Heart left ventricle (tissue), 16 donors: ENCODE data around the gene LYPD4. TPM values are rescaled to one million over a fixed set of nuclear protein-coding genes. Genes with fewer than 3 reads are reported as not detected.

Experiments used
- ATAC-seq, 4 donors: fragments of 200-7000 bp; cut with Tn5 transposase; one replicate each; pipeline ENCODE4 v1.9.1; 2020 to 2022; ENCODE audit warnings: moderate library complexity in 4 of 4, mild to moderate bottlenecking in 3 of 4, moderate number of reproducible peaks in 1 of 4
- DNase-seq, 5 donors: peaks; one replicate each; pipeline ENCODE4 v3.0.0-alpha.2; 2020
- H3K27ac ChIP-seq, 12 donors: fragments of 200-600 bp; sonication (generic) in 4 of 12; one replicate each; pipeline versions ENCODE4 v1.5.0 to v1.8.0; 2016 to 2022; ENCODE audit warnings: mild to moderate bottlenecking in 2 of 12
- H3K27me3 ChIP-seq, 9 donors: fragments of 200-600 bp; sonication (generic) in 2 of 9; one replicate each; pipeline versions ENCODE4 v1.5.1 to v1.8.0; 2016 to 2022; ENCODE audit warnings: mild to moderate bottlenecking in 3 of 9
- H3K36me3 ChIP-seq, 9 donors: fragments of 200-600 bp; sonication (generic) in 2 of 9; one replicate each; pipeline versions ENCODE4 v1.5.0 to v1.8.0; 2018 to 2022; ENCODE audit warnings: mild to moderate bottlenecking in 2 of 9
- H3K4me1 ChIP-seq, 12 donors: fragments of 200-600 bp; sonication (generic) in 4 of 12; one replicate each; pipeline versions ENCODE4 v1.5.0 to v1.8.0; 2016 to 2022; ENCODE audit warnings: mild to moderate bottlenecking in 3 of 12
- H3K4me3 ChIP-seq, 12 donors: fragments of 200-600 bp; sonication (generic) in 4 of 12; one replicate each; pipeline versions ENCODE4 v1.5.0 to v1.8.0; 2017 to 2022; ENCODE audit warnings: mild to moderate bottlenecking in 9 of 12, moderate library complexity in 4 of 12
- H3K9me3 ChIP-seq, 12 donors: fragments of 200-600 bp; sonication (generic) in 4 of 12; one replicate each; pipeline versions ENCODE4 v1.5.0 to v1.8.0; 2016 to 2022; ENCODE audit warnings: mild to moderate bottlenecking in 1 of 12
- CTCF ChIP-seq, 12 donors: fragments of 200-600 bp; sonication (generic) in 4 of 12; IDR thresholded peaks; one replicate each; pipeline versions ENCODE4 v1.5.0 to v1.8.0; 2018 to 2022; ENCODE audit warnings: antibody characterized with exemption in 12 of 12, mild to moderate bottlenecking in 5 of 12
- POLR2A ChIP-seq, 2 donors: fragments of 450-650 bp; IDR thresholded peaks; one replicate each; pipeline ENCODE4 v1.6.1; 2017; ENCODE audit warnings: antibody characterized with exemption in 2 of 2, mild to moderate bottlenecking in 2 of 2, moderate library complexity in 2 of 2
- WGBS, 4 donors: extraction: QIAGEN DNeasy Blood & Tissue Kit in 2 of 4; methylation state at CpG; one replicate each; pipeline versions ENCODE4 v1.1.5 to v1.1.7; 2013 to 2018; 5-methylcytosine and 5-hydroxymethylcytosine counted together
- intact Hi-C, 10 donors: fragments of 100-400 bp; cut with DNase I; formaldehyde crosslinking; loops; one replicate each; pipeline versions ENCODE4 v1.11.1 to v1.14.2; 2022
- polyA plus RNA-seq, 2 donors: library from polyadenylated mRNA; stranded (reverse); fragments of 200-250 nt; gene quantifications; one replicate each; pipeline ENCODE4 v1.2.3, GENCODE V29; 2013
- total RNA-seq, 9 donors: library from RNA; depleted of rRNA in 2 of 9; stranded (reverse); fragments of >200 nt in 2 of 9; fragmentation: NEBNext Ultra II Directional in 3 of 9; extraction: Animal tissue kit (Norgen Biotek cat#: 25700) in 3 of 9; gene quantifications; one replicate each; pipeline versions ENCODE4 v1.1.0 to v1.2.4, GENCODE V29; 2016 to 2023
- donor health status: ischemic (EF 13 %, LVEDD 7.1; RV severe dilation, severe dysfunction).
- donor health status: healthy with polysubstance abuse.
- donor health status: DM: no; HTN: yes; CAD: no.
- donor health status: DM: no; HTN: no; CAD: no.
- donor health status: ischemic (EF 25% LVEDD 6.9; RV normal size, moderate dysfunction).
- donor health status: ischemic (EF 25% LVEDD 5.7; RV mildly dilated, moderate dysfunction).
- donor health status: healthy.
- donor health status: DM: yes; HTN: yes; CAD: no.
- donor health status: ischemic (EF 35%, LVEDD 5.7; RV mildly dilated, moderate dysfunction).
- donor health status: nonischemic (EF 11% LVEDD 7.7; RV severe dilation, severe dysfunction).
- donor health status: DM: yes; HTN: yes; CAD: no.
- donor health status: PGD.
- donor health status: ischemic (EF 29% LVEDD 5.4; RV normal size, mild dysfunction).
- donor health status: nonischemic (EF 23%, LVEDD 6.1; RV moderate dilation, normal function).

The LYPD4 gene
- total and polyA plus RNA-seq, 11 donors: not detected

- peak overlapping the region in 1 of 12 donors; percentile 84 for H3K27ac ChIP-seq
- H3K36me3 ChIP-seq: no peaks in the 10 kb centered on the region
- no peak overlapping the region for H3K4me3 ChIP-seq
- H3K27me3 ChIP-seq: peaks cover 0 to 26% (median 0%) of the 10 kb centered on the region in 9 donors
- 64 to 74% (median 68%) methylated on average over 15 to 16 of the region's 16 CpGs for WGBS, 4 donors
- intact Hi-C loops: no loop called here
- H3K4me1 ChIP-seq: peaks cover 0 to 41% (median 0%) of the 10 kb centered on the region in 12 donors
- no peaks in the 10 kb centered on the region for H3K9me3 ChIP-seq
- DNase-seq: peak; percentile 30 to 70 (median 66)
- TF ChIP-seq CTCF (IDR thresholded peaks at IDR 0.05) (no peak), POLR2A (IDR thresholded peaks at IDR 0.05) (no peak)
- ATAC-seq: peak in 3 of 4 donors; percentile 34 to 73 (median 64)
These were observed 35.6 kb downstream of the LYPD4 start for GRCh38 chr19:41808663-41809566.

GRCh38 chr19:41807176-41807575 lies 37.3 kb downstream of the LYPD4 start:
- TF ChIP-seq CTCF (IDR thresholded peaks at IDR 0.05): no peak
- no peak for TF ChIP-seq POLR2A (IDR thresholded peaks at IDR 0.05)
- Histone ChIP-seq H3K4me1 (peaks cover 0 to 51% (median 0%) of the 10 kb centered on the region in 12 donors), H3K27me3 (peaks cover 0 to 26% (median 0%) of the 10 kb centered on the region in 9 donors), H3K27ac (no peak overlapping the region), H3K36me3 (no peaks in the 10 kb centered on the region), H3K9me3 (no peaks in the 10 kb centered on the region), H3K4me3 (no peak overlapping the region)
- DNase-seq: no peak
- no peak for ATAC-seq
- WGBS, 4 donors: 75 to 83% (median 77%) methylated on average over 2 to 3 of the region's 3 CpGs
- intact Hi-C loops: no loop called here

- WGBS, 4 donors: 77 to 88% (median 79%) methylated on average over 3 of the region's 3 CpGs
- TF ChIP-seq POLR2A (IDR thresholded peaks at IDR 0.05) (no peak), CTCF (IDR thresholded peaks at IDR 0.05) (no peak)
- DNase-seq (no peak), ATAC-seq (peak in 1 of 4 donors; percentile 40)
- Histone ChIP-seq H3K27ac (peak overlapping the region in 1 of 12 donors; percentile 52), H3K4me1 (peaks cover 0 to 40% (median 0%) of the 10 kb centered on the region in 12 donors), H3K27me3 (peaks cover 0 to 10% (median 0%) of the 10 kb centered on the region in 9 donors), H3K4me3 (no peak overlapping the region), H3K9me3 (peaks cover 0 to 5% (median 0%) of the 10 kb centered on the region in 12 donors), H3K36me3 (no peaks in the 10 kb centered on the region)
- intact Hi-C loops: no loop called here
These were observed 40.1 kb downstream of the LYPD4 start for GRCh38 chr19:41804336-41804735.

GRCh38 chr19:41802770-41803169 lies 41.7 kb downstream of the LYPD4 start:
- H3K27ac ChIP-seq: peak overlapping the region in 1 of 12 donors; percentile 79
- H3K36me3 ChIP-seq: no peaks in the 10 kb centered on the region
- ATAC-seq (no peak), DNase-seq (no peak)
- 71 to 81% (median 77%) methylated on average over 2 of the region's 2 CpGs for WGBS, 4 donors
- peaks cover 0 to 5% (median 0%) of the 10 kb centered on the region in 12 donors for H3K9me3 ChIP-seq
- no peak overlapping the region for H3K4me3 ChIP-seq
- H3K4me1 ChIP-seq: peaks cover 0 to 40% (median 0%) of the 10 kb centered on the region in 12 donors
- intact Hi-C loops: no loop called here
- TF ChIP-seq POLR2A (IDR thresholded peaks at IDR 0.05) (no peak), CTCF (IDR thresholded peaks at IDR 0.05) (no peak)
- peaks cover 0 to 7% (median 0%) of the 10 kb centered on the region in 9 donors for H3K27me3 ChIP-seq
